ENCODE measurements around the gene TDRD12.
A peak's percentile ranks its signal among the peaks of the same experiment; 100 is the strongest.
"Not testable (repeated sequence)": the region's sequence is repeated elsewhere in the genome, so short reads cannot be mapped to it uniquely, and the experiment has no call there.

The TDRD12 gene

GRCh38 chr19:32682317-32682716, 37.2 kb upstream of the TDRD12 start:
- no peak overlapping the region for H3K27ac ChIP-seq (ENCODE audit: low read depth, low read length)
- H3K4me3 ChIP-seq (ENCODE audit: low read length) = no peak overlapping the region
- no peaks in the 10 kb centered on the region for H3K27me3 ChIP-seq (ENCODE audit: control insufficient read depth, insufficient read depth, low read length)
- no peaks in the 10 kb centered on the region for H3K36me3 ChIP-seq (ENCODE audit: control insufficient read depth, insufficient read depth, low read length)
- no peak overlapping the region for H3K9ac ChIP-seq (ENCODE audit: low read length)
- no peaks in the 10 kb centered on the region for H3K4me1 ChIP-seq (ENCODE audit: control insufficient read depth, insufficient read depth, low read length)

- Histone ChIP-seq H3K4me3 (ENCODE audit: low read length) (no peak overlapping the region), H3K27ac (ENCODE audit: low read depth, low read length) (no peak overlapping the region), H3K9ac (ENCODE audit: low read length) (no peak overlapping the region), H3K36me3 (ENCODE audit: control insufficient read depth, insufficient read depth, low read length) (no peaks in the 10 kb centered on the region), H3K27me3 (ENCODE audit: control insufficient read depth, insufficient read depth, low read length) (no peaks in the 10 kb centered on the region), H3K4me1 (ENCODE audit: control insufficient read depth, insufficient read depth, low read length) (peaks cover 4% of the 10 kb centered on the region)
Measured at GRCh38 chr19:32686847-32687475, 32.6 kb upstream of the TDRD12 start.

- no peak overlapping the region for H3K4me3 ChIP-seq (ENCODE audit: low read length)
- peaks cover 4% of the 10 kb centered on the region for H3K4me1 ChIP-seq (ENCODE audit: control insufficient read depth, insufficient read depth, low read length)
- H3K27me3 ChIP-seq (ENCODE audit: control insufficient read depth, insufficient read depth, low read length) = no peaks in the 10 kb centered on the region
Measured at GRCh38 chr19:32687681-32688080, 31.9 kb upstream of the TDRD12 start.

GRCh38 chr19:32688311-32688710, 31.3 kb upstream of the TDRD12 start:
- H3K36me3 ChIP-seq (ENCODE audit: control insufficient read depth, insufficient read depth, low read length) = no peaks in the 10 kb centered on the region
- peaks cover 5% of the 10 kb centered on the region for H3K4me1 ChIP-seq (ENCODE audit: control insufficient read depth, insufficient read depth, low read length)
- no peak overlapping the region for H3K4me3 ChIP-seq (ENCODE audit: low read length)
- no peak overlapping the region for H3K27ac ChIP-seq (ENCODE audit: low read depth, low read length)
- H3K9ac ChIP-seq (ENCODE audit: low read length) = no peak overlapping the region
- no peaks in the 10 kb centered on the region for H3K27me3 ChIP-seq (ENCODE audit: control insufficient read depth, insufficient read depth, low read length)

More at GRCh38 chr19:32687681-32688080, 31.9 kb upstream of the TDRD12 start:
- Histone ChIP-seq H3K9ac (ENCODE audit: low read length) (no peak overlapping the region), H3K27ac (ENCODE audit: low read depth, low read length) (no peak overlapping the region), H3K36me3 (ENCODE audit: control insufficient read depth, insufficient read depth, low read length) (no peaks in the 10 kb centered on the region)

- H3K27me3 ChIP-seq (ENCODE audit: control insufficient read depth, insufficient read depth, low read length) = no peaks in the 10 kb centered on the region
Measured at GRCh38 chr19:32691291-32691951, 28.1 kb upstream of the TDRD12 start, which contains the start of gene NUDT19. Gene NUDT19 (plus strand): TSS chr19:32691821. CDS start chr19:32691961, 140 bp downstream.

GRCh38 chr19:32691952-32692726, 27.4 kb upstream of the TDRD12 start:
- H3K36me3 ChIP-seq (ENCODE audit: control insufficient read depth, insufficient read depth, low read length) = no peaks in the 10 kb centered on the region
- no peaks in the 10 kb centered on the region for H3K27me3 ChIP-seq (ENCODE audit: control insufficient read depth, insufficient read depth, low read length)
- peak overlapping the region; percentile 73 for H3K4me3 ChIP-seq (ENCODE audit: low read length)
- peaks cover 6% of the 10 kb centered on the region for H3K4me1 ChIP-seq (ENCODE audit: control insufficient read depth, insufficient read depth, low read length)
- peak overlapping the region; percentile 45 for H3K9ac ChIP-seq (ENCODE audit: low read length)
- H3K27ac ChIP-seq (ENCODE audit: low read depth, low read length) = peak overlapping the region; percentile 80

More at GRCh38 chr19:32691291-32691951, 28.1 kb upstream of the TDRD12 start, which contains the start of gene NUDT19:
- peak within 1 kb of the TSS; percentile 80 for H3K27ac ChIP-seq (ENCODE audit: low read depth, low read length)
- no peaks in the 10 kb centered on the region for H3K36me3 ChIP-seq (ENCODE audit: control insufficient read depth, insufficient read depth, low read length)
- peak within 1 kb of the TSS; percentile 73 for H3K4me3 ChIP-seq (ENCODE audit: low read length)
- H3K9ac ChIP-seq (ENCODE audit: low read length) = peak within 1 kb of the TSS; percentile 45
- peaks cover 6% of the 10 kb centered on the region for H3K4me1 ChIP-seq (ENCODE audit: control insufficient read depth, insufficient read depth, low read length)

GRCh38 chr19:32692727-32693061, 26.9 kb upstream of the TDRD12 start:
- peaks cover 6% of the 10 kb centered on the region for H3K4me1 ChIP-seq (ENCODE audit: control insufficient read depth, insufficient read depth, low read length)
- no peaks in the 10 kb centered on the region for H3K36me3 ChIP-seq (ENCODE audit: control insufficient read depth, insufficient read depth, low read length)
- peak overlapping the region; percentile 80 for H3K27ac ChIP-seq (ENCODE audit: low read depth, low read length)
- H3K27me3 ChIP-seq (ENCODE audit: control insufficient read depth, insufficient read depth, low read length) = no peaks in the 10 kb centered on the region
- H3K9ac ChIP-seq (ENCODE audit: low read length) = peak overlapping the region; percentile 45
- H3K4me3 ChIP-seq (ENCODE audit: low read length) = peak overlapping the region; percentile 73

- not testable (repeated sequence) for H3K27me3 ChIP-seq (ENCODE audit: control insufficient read depth, insufficient read depth, low read length); H3K9ac ChIP-seq (ENCODE audit: low read length); H3K4me1 ChIP-seq (ENCODE audit: control insufficient read depth, insufficient read depth, low read length); H3K27ac ChIP-seq (ENCODE audit: low read depth, low read length); H3K36me3 ChIP-seq (ENCODE audit: control insufficient read depth, insufficient read depth, low read length)
- H3K4me3 ChIP-seq (ENCODE audit: low read length) = peak overlapping the region; percentile 73
Measured at GRCh38 chr19:32693151-32694108, 26.1 kb upstream of the TDRD12 start.

- H3K4me1 ChIP-seq (ENCODE audit: control insufficient read depth, insufficient read depth, low read length); H3K36me3 ChIP-seq (ENCODE audit: control insufficient read depth, insufficient read depth, low read length); H3K4me3 ChIP-seq (ENCODE audit: low read length); H3K27me3 ChIP-seq (ENCODE audit: control insufficient read depth, insufficient read depth, low read length); H3K9ac ChIP-seq (ENCODE audit: low read length); H3K27ac ChIP-seq (ENCODE audit: low read depth, low read length): not testable (repeated sequence)
Measured at GRCh38 chr19:32694316-32694715, 25.3 kb upstream of the TDRD12 start.

- H3K27ac ChIP-seq (ENCODE audit: low read depth, low read length); H3K4me3 ChIP-seq (ENCODE audit: low read length); H3K4me1 ChIP-seq (ENCODE audit: control insufficient read depth, insufficient read depth, low read length); H3K36me3 ChIP-seq (ENCODE audit: control insufficient read depth, insufficient read depth, low read length); H3K9ac ChIP-seq (ENCODE audit: low read length); H3K27me3 ChIP-seq (ENCODE audit: control insufficient read depth, insufficient read depth, low read length): not testable (repeated sequence)
Measured at GRCh38 chr19:32694851-32695250, 24.7 kb upstream of the TDRD12 start.

GRCh38 chr19:32695506-32695905, 24.1 kb upstream of the TDRD12 start:
- H3K4me1 ChIP-seq (ENCODE audit: control insufficient read depth, insufficient read depth, low read length); H3K27ac ChIP-seq (ENCODE audit: low read depth, low read length); H3K27me3 ChIP-seq (ENCODE audit: control insufficient read depth, insufficient read depth, low read length); H3K9ac ChIP-seq (ENCODE audit: low read length); H3K36me3 ChIP-seq (ENCODE audit: control insufficient read depth, insufficient read depth, low read length); H3K4me3 ChIP-seq (ENCODE audit: low read length): not testable (repeated sequence)

GRCh38 chr19:32696771-32697170, 22.8 kb upstream of the TDRD12 start:
- H3K4me3 ChIP-seq (ENCODE audit: low read length); H3K27me3 ChIP-seq (ENCODE audit: control insufficient read depth, insufficient read depth, low read length); H3K27ac ChIP-seq (ENCODE audit: low read depth, low read length); H3K4me1 ChIP-seq (ENCODE audit: control insufficient read depth, insufficient read depth, low read length); H3K36me3 ChIP-seq (ENCODE audit: control insufficient read depth, insufficient read depth, low read length); H3K9ac ChIP-seq (ENCODE audit: low read length): not testable (repeated sequence)

Measured in rectal smooth muscle tissue (tissue), 1 donor.